Brain microvascular endothelial cell (primary cell): ENCODE results near the gene GDAP2.
A peak's percentile ranks its signal among the peaks of the same experiment; 100 is the strongest.

Source experiments
- DNase-seq: peaks from one replicate; pipeline ENCODE4 v3.0.0-alpha.2; 2020
- H3K27ac ChIP-seq: fragments of 250-450 bp; sonication (Bioruptor Pico); 2 replicates; pipeline ENCODE4 v1.5.1; 2020; ENCODE audit warnings: mild to moderate bottlenecking, moderate library complexity
- H3K27me3 ChIP-seq: fragments of 250-450 bp; sonication (Bioruptor Pico); replicated peaks from 2 replicates; pipeline ENCODE4 v1.5.1; 2020; ENCODE audit warnings: mild to moderate bottlenecking
- H3K36me3 ChIP-seq: fragments of 250-450 bp; sonication (Bioruptor Pico); replicated peaks from 2 replicates; pipeline ENCODE4 v1.5.1; 2020; ENCODE audit warnings: mild to moderate bottlenecking
- H3K4me3 ChIP-seq: 2 replicates; pipeline ENCODE4 v1.5.1; 2011; ENCODE audit warnings: low read depth, mild to moderate bottlenecking, control low read depth, low read length, moderate library complexity
- in situ Hi-C: cut with HindIII; loops from 2 replicates; pipeline ENCODE4 v1.10.0; 2017; ENCODE audit warnings: low sequenced_read_pairs, low pct_ligation_motif_present
- TF ChIP-seq, protein P1 (sequence below): IDR thresholded peaks from 2 replicates; pipeline ENCODE4 v1.5.1; 2011; ENCODE audit warnings: low read depth, mild to moderate bottlenecking, moderate library complexity, low read length, control low read depth, inconsistent platforms; ENCODE audit errors: missing control alignments

GDAP2 gene

GRCh38 chr1:117899801-117900200 lies 29.6 kb downstream of the GDAP2 start:
- H3K36me3 ChIP-seq, result peaks cover 15% of the 10 kb centered on the region

DNA sequence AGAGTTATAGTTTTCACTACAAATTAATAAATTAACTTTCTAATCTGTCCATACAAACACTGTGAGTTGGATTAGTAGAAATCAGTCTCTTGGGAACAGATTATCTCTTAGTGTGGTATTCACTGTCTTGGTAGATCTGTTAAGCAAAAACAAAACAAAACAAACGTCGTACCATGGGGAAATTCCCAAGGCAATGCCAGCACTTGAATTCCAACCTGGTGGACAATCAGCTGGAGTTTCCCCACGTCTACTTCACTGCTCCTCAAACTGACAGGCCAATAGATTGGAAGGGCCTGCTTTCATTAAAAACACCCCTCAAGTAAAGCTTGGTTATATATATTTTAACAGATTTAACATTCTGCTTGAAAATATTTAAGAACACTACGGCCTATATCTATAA lies 31.9 kb downstream of the GDAP2 start:
- Histone ChIP-seq H3K4me3 (no peak overlapping the region), H3K36me3 (peaks cover 15% of the 10 kb centered on the region), H3K27ac (no peak overlapping the region), H3K27me3 (no peaks in the 10 kb centered on the region)
- TF ChIP-seq, protein P1, sequence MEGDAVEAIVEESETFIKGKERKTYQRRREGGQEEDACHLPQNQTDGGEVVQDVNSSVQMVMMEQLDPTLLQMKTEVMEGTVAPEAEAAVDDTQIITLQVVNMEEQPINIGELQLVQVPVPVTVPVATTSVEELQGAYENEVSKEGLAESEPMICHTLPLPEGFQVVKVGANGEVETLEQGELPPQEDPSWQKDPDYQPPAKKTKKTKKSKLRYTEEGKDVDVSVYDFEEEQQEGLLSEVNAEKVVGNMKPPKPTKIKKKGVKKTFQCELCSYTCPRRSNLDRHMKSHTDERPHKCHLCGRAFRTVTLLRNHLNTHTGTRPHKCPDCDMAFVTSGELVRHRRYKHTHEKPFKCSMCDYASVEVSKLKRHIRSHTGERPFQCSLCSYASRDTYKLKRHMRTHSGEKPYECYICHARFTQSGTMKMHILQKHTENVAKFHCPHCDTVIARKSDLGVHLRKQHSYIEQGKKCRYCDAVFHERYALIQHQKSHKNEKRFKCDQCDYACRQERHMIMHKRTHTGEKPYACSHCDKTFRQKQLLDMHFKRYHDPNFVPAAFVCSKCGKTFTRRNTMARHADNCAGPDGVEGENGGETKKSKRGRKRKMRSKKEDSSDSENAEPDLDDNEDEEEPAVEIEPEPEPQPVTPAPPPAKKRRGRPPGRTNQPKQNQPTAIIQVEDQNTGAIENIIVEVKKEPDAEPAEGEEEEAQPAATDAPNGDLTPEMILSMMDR, result no peak
- peak; percentile 64 for DNase-seq
- in situ Hi-C loops, result no loop called here

More at GRCh38 chr1:117899801-117900200, 29.6 kb downstream of the GDAP2 start:
- no peak for DNase-seq
- in situ Hi-C loops, result no loop called here
- TF ChIP-seq, protein P1, result no peak
- H3K27ac ChIP-seq, result no peak overlapping the region
- no peak overlapping the region for H3K4me3 ChIP-seq
- H3K27me3 ChIP-seq, result no peaks in the 10 kb centered on the region

DNA sequence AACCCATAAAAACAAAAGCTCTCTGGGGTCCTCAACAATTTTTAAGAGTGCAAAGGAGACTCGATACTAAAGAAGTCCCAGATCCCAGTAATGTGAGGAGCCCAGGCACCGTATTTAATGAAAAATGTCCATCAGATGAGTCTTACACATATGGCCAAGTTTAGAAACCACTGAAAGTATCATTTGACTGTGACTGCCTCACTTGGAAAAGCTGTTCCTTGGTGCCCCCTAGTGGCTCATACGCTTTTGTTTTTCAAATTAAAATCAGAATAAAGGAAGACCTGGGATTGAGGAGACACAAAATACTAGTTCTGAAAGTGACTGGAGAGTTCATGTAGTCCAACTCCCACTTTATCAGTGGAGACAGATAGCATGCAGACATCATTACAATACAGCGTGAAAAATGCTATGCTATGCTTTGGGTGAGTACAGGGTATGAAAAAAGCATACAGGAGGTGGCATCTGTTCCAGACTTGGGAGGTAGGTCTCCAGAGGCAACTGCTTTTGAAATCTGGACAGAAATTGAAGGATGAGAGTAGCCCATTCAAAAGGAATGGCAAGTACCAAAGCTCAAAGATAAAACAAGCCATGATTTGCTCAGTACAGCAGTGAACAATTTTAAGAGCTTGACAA lies 33.8 kb downstream of the GDAP2 start:
- peaks cover 15% of the 10 kb centered on the region for H3K36me3 ChIP-seq
- peak; percentile 85 for DNase-seq
- no peak overlapping the region for H3K27ac ChIP-seq
- TF ChIP-seq, protein P1, result peak; percentile 78
- no peaks in the 10 kb centered on the region for H3K27me3 ChIP-seq
- no peak overlapping the region for H3K4me3 ChIP-seq
- in situ Hi-C loops, result no loop called here

DNA sequence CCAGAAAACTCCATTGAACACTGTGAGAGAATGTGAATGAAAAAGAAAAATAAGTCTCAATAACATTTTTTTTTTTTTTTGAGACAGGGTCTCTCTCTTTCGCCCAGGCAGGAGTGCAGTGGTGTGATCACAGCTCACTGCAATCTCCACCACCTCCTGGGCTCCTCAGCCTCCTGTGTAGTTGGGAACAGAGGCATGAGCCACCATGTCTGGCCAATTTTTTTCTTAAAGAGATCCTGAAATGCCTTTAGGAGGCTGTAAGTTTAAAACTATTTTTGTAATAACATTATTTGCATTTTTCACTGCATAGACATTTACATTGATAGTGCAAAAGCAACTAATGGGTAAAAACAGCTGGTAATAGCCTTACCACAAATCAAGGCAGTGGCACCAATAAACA lies 35.3 kb downstream of the GDAP2 start:
- Histone ChIP-seq H3K27me3 (no peaks in the 10 kb centered on the region), H3K4me3 (no peak overlapping the region), H3K36me3 (peaks cover 13% of the 10 kb centered on the region), H3K27ac (no peak overlapping the region)
- in situ Hi-C loops, result no loop called here
- no peak for DNase-seq
- TF ChIP-seq, protein P1, result no peak

GRCh38 chr1:117892512-117892911 lies 36.9 kb downstream of the GDAP2 start:
- DNase-seq, result no peak
- H3K4me3 ChIP-seq, result no peak overlapping the region
- in situ Hi-C loops, result no loop called here
- no peaks in the 10 kb centered on the region for H3K27me3 ChIP-seq
- peaks cover 13% of the 10 kb centered on the region for H3K36me3 ChIP-seq
- TF ChIP-seq, protein P1, result no peak
- no peak overlapping the region for H3K27ac ChIP-seq

- no peak for DNase-seq
- Histone ChIP-seq H3K4me3 (no peak overlapping the region), H3K27me3 (no peaks in the 10 kb centered on the region), H3K27ac (no peak overlapping the region), H3K36me3 (no peaks in the 10 kb centered on the region)
- in situ Hi-C loops, result no loop called here
- TF ChIP-seq, protein P1, result no peak
Observed at GRCh38 chr1:117890452-117890851, 39.0 kb downstream of the GDAP2 start.
